Stimulated activated CD4-positive, alpha-beta T cell treated with anti-CD3 and anti-CD28 coated beads, TNF-alpha, amount 100 ng/mL, for 48 hours (primary cell): ENCODE measurements around the gene MPPED1.

ENCODE experiments used
- DNase-seq, 3 donors: peaks; one replicate each; pipeline ENCODE4 v3.0.0-alpha.2; 2020; ENCODE audit warnings: low read depth in 3 of 3

The MPPED1 gene

DNA sequence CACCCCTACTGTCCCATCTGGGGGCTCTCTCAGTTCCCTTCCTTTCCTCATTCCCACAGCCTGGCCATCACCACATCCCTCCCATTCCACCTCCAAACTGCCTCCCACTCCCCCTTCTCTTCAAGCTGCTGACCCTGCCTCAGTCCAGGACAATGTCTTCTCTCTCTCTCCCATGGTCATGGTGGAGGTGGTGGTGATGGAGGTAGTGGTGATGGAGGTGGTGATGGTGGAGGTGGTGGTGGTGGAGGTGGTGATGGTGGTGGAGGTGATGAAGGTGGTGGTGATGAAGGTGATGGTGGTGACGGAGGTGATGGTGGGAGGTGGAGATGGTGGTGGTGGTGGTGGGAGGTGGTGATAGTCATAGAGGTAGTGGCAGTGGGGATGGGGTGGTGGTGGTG, 87.0 kb downstream of the MPPED1 start:
- DNase-seq, result no peak

DNA sequence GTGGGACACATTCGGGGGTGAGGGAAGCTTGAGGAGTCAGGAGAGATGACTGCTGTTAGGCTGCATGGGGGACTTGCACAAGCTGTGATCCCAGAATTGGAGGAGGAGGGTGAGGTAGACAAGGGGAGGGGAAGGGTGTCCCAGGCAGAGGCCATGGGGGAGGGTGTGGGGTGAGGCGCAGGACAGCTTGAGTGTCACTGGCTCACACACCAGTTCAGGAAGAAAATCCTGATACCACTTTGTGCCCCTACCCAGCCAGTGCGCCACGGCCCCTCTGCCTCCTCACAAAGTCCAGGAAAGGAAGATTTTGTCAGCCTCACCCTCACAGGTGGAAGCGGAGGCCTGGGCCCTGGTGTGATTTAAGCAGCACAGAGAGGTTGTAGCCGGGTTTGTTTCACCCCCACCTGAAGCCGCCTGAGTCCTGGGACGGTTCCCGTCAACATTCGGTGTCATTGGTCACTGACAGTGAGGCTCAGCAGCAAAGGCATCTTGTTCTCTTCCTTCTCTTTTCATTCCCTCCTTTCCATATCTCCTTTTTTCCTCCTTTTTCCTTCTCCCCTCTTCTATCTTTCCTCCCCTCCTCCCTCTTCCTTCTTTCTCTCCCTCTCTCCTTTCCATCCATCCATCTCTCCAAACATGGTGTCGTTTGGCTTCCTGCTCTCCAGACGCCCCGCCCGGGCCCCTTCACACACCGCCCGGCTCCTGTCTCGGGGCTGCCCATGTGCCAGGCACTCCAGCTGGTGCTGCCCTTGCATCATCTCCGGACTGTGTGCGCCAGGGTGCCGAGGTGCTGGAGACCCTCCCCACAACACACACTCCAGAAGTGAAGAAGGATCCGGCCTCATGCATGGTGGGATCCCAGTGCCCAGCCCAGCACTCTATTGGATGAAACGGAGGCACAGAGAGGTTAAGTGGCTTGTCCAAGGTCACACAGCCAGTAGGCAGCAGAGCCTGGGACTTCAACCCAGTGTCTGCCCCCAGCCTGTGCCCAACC, 89.3 kb downstream of the MPPED1 start:
- DNase-seq, result no peak

DNA sequence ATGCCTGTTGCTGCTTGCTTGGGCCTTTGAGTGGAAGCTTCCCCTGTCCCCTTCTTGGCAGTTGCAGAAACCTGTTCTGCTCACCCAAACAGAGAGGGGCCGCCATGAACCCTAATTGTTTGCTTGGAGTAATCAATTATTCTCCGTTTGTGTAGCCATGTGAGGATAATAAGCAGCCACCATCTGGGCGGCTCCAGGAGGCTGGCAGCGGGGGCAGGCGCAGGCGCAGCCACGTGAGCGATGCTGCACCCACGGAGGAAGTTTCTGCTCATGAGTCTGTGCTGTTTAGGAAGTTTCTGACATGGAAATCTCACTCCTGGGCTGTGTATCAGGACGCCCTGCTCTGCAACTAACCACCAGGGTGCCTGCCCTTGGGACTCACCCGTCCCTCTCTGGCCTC, 90.1 kb downstream of the MPPED1 start:
- no peak for DNase-seq

DNA sequence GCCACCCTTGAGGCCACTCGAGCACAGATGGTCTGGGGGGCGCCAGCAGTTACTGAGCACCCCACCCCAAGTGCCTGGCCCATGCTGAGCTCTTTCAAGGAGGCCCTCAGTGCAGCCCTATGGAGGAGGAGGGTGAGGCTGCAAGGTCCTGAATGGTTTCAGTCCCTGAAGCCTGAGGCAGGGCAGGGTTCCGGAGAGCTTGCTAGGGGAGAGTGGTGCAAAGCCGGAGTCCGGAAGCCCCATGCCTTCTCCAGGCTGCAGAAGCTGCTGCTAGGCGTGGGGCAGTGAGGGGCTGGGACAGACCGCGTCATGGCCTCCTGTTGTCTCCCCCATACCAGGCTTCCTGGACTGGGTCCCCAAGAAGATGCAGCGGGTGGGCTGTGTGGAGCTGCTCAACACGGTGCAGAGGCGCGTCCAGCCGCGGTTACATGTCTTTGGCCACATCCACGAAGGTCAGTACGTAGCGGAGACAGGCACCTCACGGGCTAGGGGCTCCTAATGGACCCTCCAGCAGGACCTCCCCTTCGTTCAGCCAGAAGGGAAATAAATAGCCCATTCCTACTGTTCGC, 90.6 kb downstream of the MPPED1 start:
- no peak for DNase-seq

DNA sequence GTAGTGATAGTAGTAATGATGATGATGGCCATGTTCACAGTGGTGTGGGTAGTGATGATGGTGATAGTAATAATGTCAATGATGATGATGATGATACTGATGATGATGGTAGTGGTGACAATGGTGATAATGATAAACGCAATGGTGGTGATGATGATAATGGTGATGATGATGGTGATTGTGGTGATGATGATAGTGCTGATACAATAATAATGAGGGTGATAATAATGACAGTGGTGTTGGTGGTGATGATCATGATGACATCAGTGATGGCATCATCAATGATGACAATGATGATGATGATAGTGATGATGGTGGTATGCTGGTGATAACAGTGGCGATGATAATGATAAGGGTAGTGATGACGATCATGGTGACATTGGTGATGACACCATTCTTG, 92.3 kb downstream of the MPPED1 start:
- DNase-seq, result no peak

DNA sequence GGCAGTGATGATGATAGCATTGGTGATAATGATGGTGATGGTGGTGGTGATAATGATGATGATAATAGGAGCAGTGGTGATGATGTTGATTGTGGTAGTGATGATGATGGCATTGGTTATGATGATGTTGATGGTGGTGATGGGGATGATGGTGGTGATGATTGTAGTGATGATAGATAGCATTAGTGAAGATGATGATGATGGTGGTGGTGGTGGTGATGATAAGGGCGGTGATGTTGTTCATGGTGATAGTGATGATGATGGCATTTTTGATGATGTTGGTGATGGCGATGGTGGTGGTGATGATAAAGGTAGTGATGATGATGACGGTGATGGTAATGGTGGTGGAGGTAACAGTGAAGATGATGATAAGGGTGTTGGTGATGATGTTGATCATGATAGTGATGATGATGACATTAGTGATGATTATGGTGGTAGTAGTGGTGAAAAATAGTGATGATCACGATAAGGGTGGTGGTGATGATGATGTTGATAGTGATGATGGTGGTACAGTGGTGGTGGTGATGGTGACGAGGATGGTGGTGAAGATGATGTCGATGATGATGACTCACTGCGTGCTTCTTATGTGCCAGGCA, 93.0 kb downstream of the MPPED1 start:
- no peak for DNase-seq

DNA sequence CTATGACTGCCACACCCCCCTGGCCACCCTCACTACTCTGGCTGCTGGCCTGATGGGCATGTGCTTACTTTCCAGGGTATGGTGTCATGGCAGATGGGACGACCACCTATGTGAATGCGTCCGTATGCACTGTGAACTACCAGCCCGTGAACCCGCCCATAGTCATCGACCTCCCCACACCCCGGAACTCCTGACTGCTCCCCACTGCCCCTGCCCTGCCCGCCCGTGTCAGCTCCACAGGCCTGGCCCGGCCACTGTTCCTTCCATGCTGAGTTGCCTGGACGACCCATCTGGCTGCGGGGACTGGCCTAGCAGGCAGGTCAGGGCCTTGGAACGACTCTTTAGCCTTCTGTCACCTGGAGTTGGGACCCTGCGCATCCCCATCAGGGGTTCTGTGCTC, 93.6 kb downstream of the MPPED1 start:
- DNase-seq, result no peak

DNA sequence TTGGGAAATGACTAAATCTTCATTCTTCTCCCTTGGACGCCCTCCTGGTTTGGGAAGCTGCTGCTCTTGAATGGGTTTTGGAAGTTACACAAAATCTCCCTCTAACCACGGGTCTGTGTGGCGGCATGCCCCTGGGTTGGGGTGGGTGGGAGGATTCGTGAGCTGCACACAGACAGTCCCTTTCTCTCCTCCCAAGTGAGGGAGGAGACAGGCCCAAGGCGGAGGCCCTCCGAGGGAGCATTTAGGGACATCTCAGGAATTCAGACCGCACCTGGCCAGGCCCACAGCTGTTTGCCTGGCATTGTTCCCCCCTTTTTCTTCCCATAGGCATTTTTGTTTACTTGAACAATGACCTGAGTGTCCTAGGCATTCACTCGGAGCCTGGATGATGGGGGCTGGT, 94.1 kb downstream of the MPPED1 start:
- no peak for DNase-seq

DNA sequence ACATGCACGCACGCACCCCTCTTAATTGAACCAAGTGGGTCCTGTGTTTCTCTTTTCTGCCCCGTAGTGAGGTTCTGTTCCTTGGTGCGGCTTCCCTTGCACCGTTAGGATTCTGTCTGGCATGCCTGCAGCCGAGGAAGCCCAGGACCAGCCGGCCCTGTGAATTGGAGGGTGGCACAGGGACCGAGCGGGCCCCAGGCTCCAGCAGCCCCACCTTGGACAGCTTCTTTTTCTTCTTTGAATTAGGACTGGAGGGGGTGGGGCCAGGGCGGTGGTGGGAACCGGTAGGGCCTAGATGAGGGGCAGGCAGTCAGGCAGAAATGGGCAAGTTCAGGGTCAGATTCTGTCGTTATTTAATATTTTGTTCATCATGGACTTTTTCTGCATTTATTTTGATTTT, 94.7 kb downstream of the MPPED1 start:
- no peak for DNase-seq

DNA sequence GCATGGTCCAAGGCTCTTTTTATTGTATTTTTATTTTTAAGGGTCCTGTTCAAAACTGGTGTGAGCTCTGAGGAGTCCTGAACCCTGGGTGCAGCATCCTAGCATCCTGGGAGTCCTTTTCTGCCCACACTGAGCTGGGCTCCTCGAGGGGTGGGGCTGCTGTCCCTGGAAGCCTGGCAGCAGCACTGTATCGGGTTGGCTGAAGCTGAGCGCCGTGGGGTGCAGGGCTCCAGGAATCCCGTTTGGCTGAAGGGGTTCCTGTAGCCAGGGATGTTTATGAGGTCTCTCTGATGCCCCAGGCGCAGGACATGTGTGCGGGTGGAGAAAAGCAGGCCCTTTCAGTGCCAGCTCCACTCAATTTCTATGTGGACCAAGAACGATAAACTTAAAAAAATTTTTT, 95.4 kb downstream of the MPPED1 start:
- no peak for DNase-seq

DNA sequence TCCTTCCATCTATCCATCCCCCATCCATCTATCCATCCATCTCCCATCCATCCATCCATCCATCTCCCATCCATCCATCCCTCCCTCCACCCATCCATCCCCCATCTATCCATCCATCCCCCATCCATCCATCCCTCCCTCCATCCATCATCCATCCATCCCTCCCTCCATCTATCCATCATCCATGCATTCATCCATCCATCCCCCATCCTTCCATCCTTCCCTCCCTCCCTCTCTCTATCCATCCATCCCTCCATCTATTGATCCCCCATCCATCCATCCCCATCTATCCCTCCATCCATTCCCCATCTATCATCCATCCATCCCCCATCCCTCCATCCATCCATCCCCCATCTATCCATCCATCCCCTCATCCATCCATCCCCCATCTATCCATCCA, 96.7 kb downstream of the MPPED1 start:
- no peak for DNase-seq

DNA sequence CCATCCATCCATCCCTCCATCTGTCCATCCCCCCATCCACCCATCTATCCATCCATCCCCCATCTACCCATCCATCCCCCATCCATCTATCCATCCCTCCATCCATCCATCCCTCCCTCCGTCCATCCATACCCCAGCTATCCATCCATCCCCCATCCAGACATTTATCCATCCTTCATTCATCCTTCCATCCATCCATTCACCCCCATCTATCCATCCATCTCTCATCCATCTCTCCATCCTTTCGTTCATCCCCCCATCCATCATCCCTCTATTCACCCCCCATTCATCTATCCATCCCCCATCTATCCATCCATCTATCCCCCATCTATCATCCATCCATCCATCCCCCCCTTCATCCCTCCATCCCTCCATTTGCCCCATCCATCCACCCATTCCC, 97.5 kb downstream of the MPPED1 start:
- no peak for DNase-seq

DNA sequence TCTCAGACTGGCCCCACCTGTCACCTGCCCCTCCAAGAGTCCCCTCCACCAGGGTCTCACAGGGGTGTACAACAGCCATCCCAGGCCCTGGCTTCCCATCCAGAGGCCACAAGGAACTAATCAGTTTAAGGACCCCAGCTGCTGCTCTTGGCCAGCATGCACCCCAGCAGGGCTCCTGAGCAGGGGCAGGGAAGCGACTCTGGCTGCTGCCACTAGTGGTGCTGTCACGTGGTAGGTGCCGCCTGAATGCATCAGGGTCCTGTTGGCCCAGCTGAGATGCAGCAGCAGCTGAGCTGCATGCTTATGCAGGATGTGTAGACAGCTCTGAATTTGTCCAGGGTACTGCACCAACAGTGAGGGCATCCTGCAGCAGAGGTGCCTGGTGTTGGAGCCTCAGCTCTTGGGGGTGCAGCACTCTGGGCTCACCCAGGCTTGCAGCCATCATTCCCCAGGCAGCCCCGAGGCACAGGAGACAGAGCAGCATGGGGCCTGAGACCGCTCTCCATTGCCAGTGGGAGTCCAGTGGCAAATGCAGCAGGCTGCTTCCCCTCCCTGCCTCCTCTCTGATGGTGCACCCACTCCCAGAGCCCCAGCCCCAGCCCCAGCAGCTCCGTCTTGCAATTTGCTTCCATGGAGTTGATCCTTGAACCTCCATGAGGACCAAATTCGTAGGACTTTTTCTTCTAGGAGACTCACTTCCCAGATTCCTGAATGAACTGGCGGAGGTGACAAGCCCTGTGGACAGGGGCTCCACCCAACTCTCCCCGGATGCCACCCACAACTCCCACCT, 98.7 kb downstream of the MPPED1 start:
- no peak for DNase-seq

DNA sequence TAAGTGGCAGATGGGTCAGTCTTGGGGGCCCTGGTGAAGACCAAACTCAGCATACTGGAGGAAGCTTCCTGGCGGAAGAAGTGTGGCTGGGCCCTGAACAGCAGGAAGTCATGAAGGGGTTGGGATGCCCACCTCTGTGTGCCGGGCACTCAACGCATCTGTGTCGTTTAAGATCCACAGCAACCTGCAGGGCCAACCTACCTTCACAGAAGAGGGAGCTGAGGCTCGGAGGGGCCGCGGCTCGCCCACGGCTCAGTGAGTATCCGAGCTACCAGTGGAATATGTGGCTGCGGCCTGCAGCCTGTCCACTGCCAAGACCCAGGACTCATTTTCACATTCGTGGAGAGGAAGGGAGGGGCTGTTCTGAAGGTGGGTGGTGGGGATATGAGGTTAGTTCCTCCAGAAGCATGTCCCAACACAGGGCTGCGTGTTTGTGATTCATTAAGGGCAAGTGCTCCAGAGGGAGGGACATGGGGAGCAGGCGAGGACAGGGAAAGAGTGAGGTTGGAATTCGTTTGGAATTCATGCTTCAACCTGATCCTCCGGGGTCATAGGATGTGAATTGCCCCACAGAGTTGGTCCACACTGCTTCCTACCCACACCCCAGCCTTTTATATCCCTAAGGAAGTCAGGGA, 99.6 kb downstream of the MPPED1 start:
- no peak for DNase-seq

DNA sequence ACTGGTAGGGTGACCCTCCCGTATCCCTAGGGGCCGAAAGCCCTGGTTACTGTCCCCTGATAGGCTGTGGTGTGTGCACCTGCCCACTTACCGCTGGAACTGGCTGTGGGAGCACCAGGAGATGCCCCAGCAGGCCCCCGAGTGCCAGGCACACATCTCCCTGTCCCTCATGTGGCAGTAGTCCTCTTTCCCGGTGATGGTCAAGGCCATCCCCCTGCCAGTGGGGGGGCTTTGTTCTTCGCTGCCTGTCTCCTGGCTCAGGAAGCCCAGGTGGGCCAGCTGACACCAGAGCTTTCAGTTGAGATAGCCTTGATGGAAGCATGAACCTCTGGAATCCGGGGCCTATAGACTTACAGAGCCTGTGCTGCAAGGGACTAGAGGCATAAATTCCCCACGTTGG, 100.5 kb downstream of the MPPED1 start:
- no peak for DNase-seq

DNA sequence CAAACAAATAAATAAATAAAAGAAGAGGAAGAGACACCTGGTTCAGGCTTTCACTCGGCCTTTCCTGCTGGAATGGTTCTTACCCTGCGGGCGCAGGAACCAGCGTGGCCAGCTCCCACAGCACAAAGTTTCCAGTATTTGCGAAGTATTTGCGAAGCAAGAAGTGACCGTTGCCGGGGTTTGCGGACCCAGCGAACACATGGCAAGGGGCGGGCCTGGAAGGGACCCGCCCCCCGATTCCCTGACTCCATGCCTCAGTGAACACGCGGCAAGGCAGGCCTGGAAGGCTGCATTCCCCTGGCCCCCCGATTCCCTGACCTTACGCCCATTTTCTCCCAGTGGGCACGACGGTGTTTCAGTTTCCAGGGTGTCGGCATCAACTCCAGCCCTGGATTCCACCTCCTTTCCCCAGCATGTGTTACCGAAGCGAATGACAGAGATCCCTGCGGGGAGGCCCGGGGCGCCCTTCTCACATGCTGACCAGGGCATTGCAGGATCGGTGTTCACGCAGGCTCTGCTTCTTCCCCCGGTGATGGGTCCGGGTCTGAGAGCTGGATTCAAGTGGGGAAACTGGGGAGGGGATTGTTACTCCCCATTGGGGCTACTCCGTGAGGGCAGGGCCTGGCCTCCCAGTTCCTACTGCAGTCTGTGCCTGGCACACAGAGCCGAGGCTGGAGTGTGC, 102.8 kb downstream of the MPPED1 start:
- DNase-seq, result no peak

DNA sequence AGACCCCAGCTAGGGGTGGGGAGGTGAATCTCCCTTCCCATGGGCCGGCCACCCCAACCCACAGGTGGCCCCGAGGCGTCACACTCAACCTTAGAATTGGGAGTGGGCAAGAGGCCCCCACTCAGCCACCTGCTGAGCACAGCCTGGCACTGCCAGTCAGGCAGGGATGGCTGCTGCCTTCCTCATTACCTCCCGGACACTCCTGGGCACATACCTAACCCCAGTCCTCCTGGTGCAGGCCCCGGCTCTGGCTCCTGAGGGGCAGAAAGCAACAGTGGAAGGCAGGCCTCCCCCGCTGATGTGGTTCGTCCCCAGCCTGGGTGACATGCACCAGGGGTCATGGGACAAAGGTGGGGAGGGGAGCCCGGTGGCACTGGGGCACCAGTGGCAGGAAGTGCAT, 103.6 kb downstream of the MPPED1 start:
- DNase-seq, result no peak

DNA sequence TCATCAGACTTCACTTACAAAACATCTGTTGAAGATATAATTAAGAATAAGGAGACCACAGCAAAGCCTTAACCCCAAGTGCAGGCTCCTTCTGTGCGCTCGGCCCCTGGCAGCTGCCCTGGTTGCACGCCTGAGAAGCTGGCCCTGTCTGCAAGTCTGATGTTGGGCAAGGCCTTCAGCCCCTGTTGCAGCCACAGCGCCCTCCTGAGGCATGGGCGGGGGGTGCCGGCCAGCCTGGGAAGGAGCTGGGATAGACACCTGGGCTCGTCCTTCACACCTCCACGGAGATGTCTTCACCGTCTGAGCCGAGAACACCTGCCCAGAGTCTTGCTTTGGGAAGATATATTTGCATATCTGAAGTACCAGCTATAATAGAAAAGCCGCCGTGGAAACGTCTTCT, 104.1 kb downstream of the MPPED1 start:
- no peak for DNase-seq

DNA sequence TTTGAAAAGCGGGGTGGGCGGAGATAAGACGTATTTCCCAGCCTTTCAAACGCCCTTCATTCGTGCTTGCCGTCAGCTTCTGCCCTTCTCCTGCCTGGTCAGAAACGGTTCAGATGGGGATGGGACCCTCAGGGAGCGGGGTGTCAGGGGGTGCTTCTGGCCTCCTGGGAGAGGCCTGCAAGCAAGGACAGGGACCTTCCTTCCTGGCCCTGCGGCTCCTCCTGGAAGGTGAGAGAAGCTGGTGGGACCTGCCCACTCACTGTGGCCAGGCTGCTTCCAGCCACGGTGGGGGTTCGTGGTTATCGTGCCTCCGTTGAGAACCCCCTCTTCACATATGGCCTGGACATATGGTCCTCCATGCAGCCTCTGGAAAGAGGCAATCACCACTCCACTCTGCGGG, 104.6 kb downstream of the MPPED1 start:
- DNase-seq, result no peak

DNA sequence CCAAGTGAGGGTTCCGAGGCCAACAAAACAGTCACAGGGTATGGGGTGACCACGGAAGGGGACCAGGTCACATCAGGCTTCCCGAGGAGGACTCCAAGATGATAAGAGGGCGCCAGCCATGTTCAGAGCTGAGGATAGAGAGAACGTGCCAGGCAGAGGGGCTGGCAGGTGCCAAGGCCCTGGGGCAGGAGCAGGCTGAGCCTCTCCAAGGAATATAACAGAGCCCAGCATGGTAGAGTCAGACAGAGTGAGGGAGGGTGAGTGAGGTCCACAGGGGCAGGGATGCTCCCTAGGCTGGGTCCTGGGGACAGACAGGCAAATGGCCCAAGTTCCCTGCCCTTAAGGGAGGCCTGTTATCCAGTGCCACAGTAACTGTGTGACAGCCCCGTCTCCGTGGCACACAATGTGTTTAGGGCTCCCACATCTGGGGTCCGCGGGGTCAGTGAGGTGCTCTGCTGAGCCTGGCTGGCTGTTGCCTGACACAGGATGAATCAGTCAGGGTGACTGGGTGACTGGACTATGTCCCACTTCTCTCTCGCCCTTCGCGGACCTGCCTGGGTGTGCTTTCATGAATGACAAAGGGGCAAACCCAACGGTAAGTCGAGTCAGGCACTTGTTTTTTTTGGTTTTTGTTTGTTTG, 105.3 kb downstream of the MPPED1 start:
- DNase-seq, result no peak

DNA sequence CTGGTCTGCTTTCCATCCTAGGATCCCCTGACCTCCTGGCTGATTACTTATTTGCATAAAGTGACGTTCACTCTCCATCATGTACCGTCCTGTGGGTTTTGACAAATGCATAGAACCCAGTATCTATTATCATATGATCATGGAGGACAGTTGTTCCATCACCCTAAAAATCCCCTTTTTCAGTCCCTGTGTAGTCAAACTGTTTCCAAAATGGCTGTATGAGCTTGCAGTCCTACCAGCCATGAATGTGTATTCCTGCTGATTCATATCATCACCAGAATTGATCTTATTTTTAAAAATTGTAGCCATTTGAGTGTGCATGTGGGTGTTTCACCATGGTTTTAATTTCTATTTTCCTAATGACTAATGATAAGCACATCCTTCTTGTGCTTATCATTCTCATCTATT, 108.8 kb downstream of the MPPED1 start:
- no peak for DNase-seq
